Measurements from ENCODE around the gene KRTAP10-2. TPM values are rescaled to one million over a fixed set of nuclear protein-coding genes. Genes with fewer than 3 reads are reported as not detected.

KRTAP10-2 gene
- total and polyA plus RNA-seq, 2 experiments from 2014 or later, result not detected

- Histone ChIP-seq H3K27me3 (replicated peaks; ENCODE audit: insufficient read depth) (peaks cover 17% of the 10 kb centered on the region), H3K9ac (no peak overlapping the region), H3K9me3 (ENCODE audit: low read depth) (no peaks in the 10 kb centered on the region), H3K9me2 (ENCODE audit: insufficient read depth) (no peaks in the 10 kb centered on the region), H3K27ac (no peak overlapping the region), H3K4me1 (ENCODE audit: insufficient read depth) (no peaks in the 10 kb centered on the region), H3K4me3 (no peak overlapping the region), H3K36me3 (ENCODE audit: low read depth) (no peaks in the 10 kb centered on the region), H3F3A (ENCODE audit: insufficient read depth) (no peaks in the 10 kb centered on the region), H2AFZ (no peak overlapping the region), H4K20me1 (ENCODE audit: insufficient read depth) (no peaks in the 10 kb centered on the region), H3K4me2 (ENCODE audit: unreplicated experiment) (no peak overlapping the region), H3K79me2 (ENCODE audit: insufficient read depth) (no peaks in the 10 kb centered on the region)
- in situ Hi-C loops (cut with MboI), result no loop called here
- DNase-seq, result no peak
- no peak for TF ChIP-seq EZH2 (IDR thresholded peaks at IDR 0.05; ENCODE audit: insufficient read depth, poor library complexity, severe bottlenecking)
- TF ChIP-seq EZH2phosphoT487 (IDR thresholded peaks at IDR 0.05; ENCODE audit: insufficient read depth, low read depth), result no peak
- 11 to 15% methylated on average over 5 of the region's 5 CpGs for WGBS, 2 experiments (ENCODE audit: low coverage in 1 of 2, low lambda C conversion rate in 2 of 2, missing lambda C conversion rate in 2 of 2)
Measured at GRCh38 chr21:44547656-44548331, 3.5 kb downstream of the KRTAP10-2 start.

- TF ChIP-seq EZH2 (IDR thresholded peaks at IDR 0.05; ENCODE audit: insufficient read depth, poor library complexity, severe bottlenecking) (no peak), EZH2phosphoT487 (IDR thresholded peaks at IDR 0.05; ENCODE audit: insufficient read depth, low read depth) (no peak)
- H3K4me3 ChIP-seq, result no peak overlapping the region
- no peaks in the 10 kb centered on the region for H3K9me2 ChIP-seq (ENCODE audit: insufficient read depth)
- no peak overlapping the region for H3K9ac ChIP-seq
- no peaks in the 10 kb centered on the region for H3K36me3 ChIP-seq (ENCODE audit: low read depth)
- H3F3A ChIP-seq (ENCODE audit: insufficient read depth), result no peaks in the 10 kb centered on the region
- in situ Hi-C loops (cut with MboI), result no loop called here
- peaks cover 17% of the 10 kb centered on the region for H3K27me3 ChIP-seq (replicated peaks; ENCODE audit: insufficient read depth)
- no peaks in the 10 kb centered on the region for H4K20me1 ChIP-seq (ENCODE audit: insufficient read depth)
- no peaks in the 10 kb centered on the region for H3K79me2 ChIP-seq (ENCODE audit: insufficient read depth)
- DNase-seq, result no peak
- WGBS, 2 experiments (ENCODE audit: low coverage in 1 of 2, low lambda C conversion rate in 2 of 2, missing lambda C conversion rate in 2 of 2), result 16% methylated on average over 3 of the region's 3 CpGs
- H3K9me3 ChIP-seq (ENCODE audit: low read depth), result no peaks in the 10 kb centered on the region
- H2AFZ ChIP-seq, result no peak overlapping the region
- H3K27ac ChIP-seq, result no peak overlapping the region
- no peak overlapping the region for H3K4me2 ChIP-seq (ENCODE audit: unreplicated experiment)
- no peaks in the 10 kb centered on the region for H3K4me1 ChIP-seq (ENCODE audit: insufficient read depth)
Measured at GRCh38 chr21:44544566-44544965, 6.7 kb downstream of the KRTAP10-2 start.

- WGBS, 2 experiments (ENCODE audit: low coverage in 1 of 2, low lambda C conversion rate in 2 of 2, missing lambda C conversion rate in 2 of 2), result 11 to 16% methylated on average over 1 of the region's 1 CpG
Measured at GRCh38 chr21:44542716-44543115, 8.6 kb downstream of the KRTAP10-2 start.

GRCh38 chr21:44540741-44541288 is 10.5 kb downstream of the KRTAP10-2 start:
- no peaks in the 10 kb centered on the region for H3K4me1 ChIP-seq (ENCODE audit: insufficient read depth)
- WGBS, 2 experiments (ENCODE audit: low coverage in 1 of 2, low lambda C conversion rate in 2 of 2, missing lambda C conversion rate in 2 of 2), result 28 to 38% methylated on average over 11 of the region's 11 CpGs
- no peak overlapping the region for H3K4me2 ChIP-seq (ENCODE audit: unreplicated experiment)
- no peak for DNase-seq
- no peak overlapping the region for H3K4me3 ChIP-seq
- H3K27me3 ChIP-seq (replicated peaks; ENCODE audit: insufficient read depth), result no peaks in the 10 kb centered on the region
- H3K36me3 ChIP-seq (ENCODE audit: low read depth), result no peaks in the 10 kb centered on the region
- H3K27ac ChIP-seq, result no peak overlapping the region
- no peak overlapping the region for H2AFZ ChIP-seq
- no peak overlapping the region for H3K9ac ChIP-seq
- H3K9me3 ChIP-seq (ENCODE audit: low read depth), result no peaks in the 10 kb centered on the region
- TF ChIP-seq EZH2phosphoT487 (IDR thresholded peaks at IDR 0.05; ENCODE audit: insufficient read depth, low read depth) (no peak), EZH2 (IDR thresholded peaks at IDR 0.05; ENCODE audit: insufficient read depth, poor library complexity, severe bottlenecking) (no peak)
- no peaks in the 10 kb centered on the region for H3F3A ChIP-seq (ENCODE audit: insufficient read depth)
- H3K9me2 ChIP-seq (ENCODE audit: insufficient read depth), result no peaks in the 10 kb centered on the region
- in situ Hi-C loops (cut with MboI), result no loop called here
- H4K20me1 ChIP-seq (ENCODE audit: insufficient read depth), result no peaks in the 10 kb centered on the region
- H3K79me2 ChIP-seq (ENCODE audit: insufficient read depth), result no peaks in the 10 kb centered on the region

More at GRCh38 chr21:44542716-44543115, 8.6 kb downstream of the KRTAP10-2 start:
- no peaks in the 10 kb centered on the region for H3K9me3 ChIP-seq (ENCODE audit: low read depth)
- H2AFZ ChIP-seq, result no peak overlapping the region
- DNase-seq, result no peak
- TF ChIP-seq EZH2 (IDR thresholded peaks at IDR 0.05; ENCODE audit: insufficient read depth, poor library complexity, severe bottlenecking) (no peak), EZH2phosphoT487 (IDR thresholded peaks at IDR 0.05; ENCODE audit: insufficient read depth, low read depth) (no peak)
- peaks cover 4% of the 10 kb centered on the region; the same call in 1 of the 2 replicates for H3K27me3 ChIP-seq (replicated peaks; ENCODE audit: insufficient read depth)
- no peaks in the 10 kb centered on the region for H3K36me3 ChIP-seq (ENCODE audit: low read depth)
- H3K4me1 ChIP-seq (ENCODE audit: insufficient read depth), result no peaks in the 10 kb centered on the region
- no peaks in the 10 kb centered on the region for H3K9me2 ChIP-seq (ENCODE audit: insufficient read depth)
- H3K4me3 ChIP-seq, result no peak overlapping the region
- H3K27ac ChIP-seq, result no peak overlapping the region
- no peaks in the 10 kb centered on the region for H3K79me2 ChIP-seq (ENCODE audit: insufficient read depth)
- no peak overlapping the region for H3K9ac ChIP-seq
- in situ Hi-C loops (cut with MboI), result no loop called here
- H3F3A ChIP-seq (ENCODE audit: insufficient read depth), result no peaks in the 10 kb centered on the region
- H3K4me2 ChIP-seq (ENCODE audit: unreplicated experiment), result no peak overlapping the region
- H4K20me1 ChIP-seq (ENCODE audit: insufficient read depth), result no peaks in the 10 kb centered on the region

Measured in GM23248 (cell line).